Transverse colon (tissue), 4 donors: ENCODE results near the gene CYP4F22. TPM values are rescaled to one million over a fixed set of nuclear protein-coding genes. Genes with fewer than 3 reads are reported as not detected.

ENCODE experiments used
- DNase-seq: peaks from one replicate; pipeline ENCODE4 v3.0.0-alpha.2; 2019
- H3K27ac ChIP-seq, 4 donors: fragments of 200-600 bp; sonication (generic); 2 replicates each; pipeline ENCODE4 v1.5.1; 2016 to 2018; ENCODE audit warnings: inconsistent platforms in 4 of 4
- H3K27me3 ChIP-seq: fragments of 200-600 bp; sonication (generic); 2 replicates; pipeline ENCODE4 v1.5.1; 2017; ENCODE audit warnings: inconsistent platforms
- H3K36me3 ChIP-seq, 4 donors: fragments of 200-600 bp; sonication (generic); 2 replicates each; pipeline ENCODE4 v1.5.1; 2017 to 2019; ENCODE audit warnings: inconsistent platforms in 4 of 4
- H3K4me1 ChIP-seq, 4 donors: fragments of 200-600 bp; sonication (generic); 2 replicates each; pipeline ENCODE4 v1.5.1; 2017 to 2020; ENCODE audit warnings: inconsistent platforms in 4 of 4
- H3K4me3 ChIP-seq, 4 donors: fragments of 200-600 bp; sonication (generic); 1 replicate in 1 of 4; 2 replicates in 3 of 4; pipeline versions ENCODE4 v1.5.1 to v1.6.1; 2017 to 2019; ENCODE audit warnings: inconsistent platforms in 4 of 4
- H3K9me3 ChIP-seq, 2 donors: fragments of 200-600 bp; sonication (generic); 2 replicates each; pipeline ENCODE4 v1.5.1; 2017 to 2019; ENCODE audit warnings: inconsistent platforms in 2 of 2
- CTCF ChIP-seq, 5 experiments: fragments of 200-600 bp in 3 of 5; fragments of 450-650 bp in 2 of 5; sonication (generic) in 3 of 5; IDR thresholded peaks; 1 replicate in 2 of 5; 2 replicates in 3 of 5; pipeline ENCODE4 v1.5.1; 2016 to 2017; ENCODE audit warnings: antibody characterized with exemption in 5 of 5, inconsistent platforms in 3 of 5, mild to moderate bottlenecking in 2 of 5, moderate library complexity in 1 of 5
- EP300 ChIP-seq: sonication (generic); formaldehyde crosslinking; IDR thresholded peaks from one replicate; pipeline ENCODE4 v1.6.1; 2017; ENCODE audit warnings: antibody characterized with exemption, low read depth
- POLR2A ChIP-seq: fragments of 450-650 bp; IDR thresholded peaks from one replicate; pipeline ENCODE4 v1.6.1; 2016; ENCODE audit warnings: antibody characterized with exemption, mild to moderate bottlenecking, moderate library complexity
- POLR2AphosphoS5 ChIP-seq, 3 donors: sonication (generic); formaldehyde crosslinking; IDR thresholded peaks; one replicate each; pipeline ENCODE4 v1.6.1; 2016; ENCODE audit warnings: antibody characterized with exemption in 3 of 3
- WGBS, 2 donors: methylation state at CpG; one replicate each; pipeline ENCODE4 v1.1.5; 2018; ENCODE audit warnings: low coverage in 1 of 2; 5-methylcytosine and 5-hydroxymethylcytosine counted together
- in situ Hi-C, 4 donors: fragments of 200-750 bp; cut with MboI; loops; one replicate each; pipeline versions ENCODE4 v1.15.0 to v1.15.1; 2017; ENCODE audit warnings: low sequenced_read_pairs in 3 of 4, low pct_ligation_motif_present in 1 of 4, low pct_unique_long_range_greater_than_20kb in 1 of 4
- intact Hi-C: fragments of 100-400 bp; cut with DNase I; formaldehyde crosslinking; loops from one replicate; pipeline ENCODE4 v1.15.1; 2023; ENCODE audit warnings: low total_unique reads
- total RNA-seq, 4 donors: library from RNA; depleted of rRNA; stranded (reverse); fragments of >200 nt; gene quantifications; one replicate each; pipeline ENCODE4 v1.1.0, GENCODE V29; 2016

The CYP4F22 gene
- total RNA-seq, 4 donors from 2014 or later: not detected

- H3K36me3 ChIP-seq: no peaks in the 10 kb centered on the region
- intact Hi-C loops: no loop called here
- no peaks in the 10 kb centered on the region for H3K4me1 ChIP-seq
- H3K27ac ChIP-seq: no peak overlapping the region
- no peaks in the 10 kb centered on the region for H3K9me3 ChIP-seq
- TF ChIP-seq CTCF (IDR thresholded peaks at IDR 0.05): no peak
- TF ChIP-seq POLR2A: no peak
- no peak for TF ChIP-seq POLR2AphosphoS5 (IDR thresholded peaks at IDR 0.05)
- no peak for TF ChIP-seq EP300
- no peak overlapping the region for H3K4me3 ChIP-seq
- no peaks in the 10 kb centered on the region for H3K27me3 ChIP-seq
- in situ Hi-C loops: no loop called here
- DNase-seq: no peak
- 53 to 56% methylated on average over 2 to 6 of the region's 6 CpGs for WGBS, 2 donors
These were observed 26.9 kb downstream of the CYP4F22 start for GRCh38 chr19:15534957-15535864.

GRCh38 chr19:15536350-15536749 is 28.0 kb downstream of the CYP4F22 start:
- H3K27me3 ChIP-seq: no peaks in the 10 kb centered on the region
- in situ Hi-C loops (no loop called here), intact Hi-C loops (no loop called here)
- no peak overlapping the region for H3K27ac ChIP-seq
- no peak for DNase-seq
- no peak overlapping the region for H3K4me3 ChIP-seq
- H3K36me3 ChIP-seq: no peaks in the 10 kb centered on the region
- no peak for TF ChIP-seq POLR2A
- no peak for TF ChIP-seq CTCF (IDR thresholded peaks at IDR 0.05)
- no peak for TF ChIP-seq POLR2AphosphoS5 (IDR thresholded peaks at IDR 0.05)
- TF ChIP-seq EP300: no peak
- H3K4me1 ChIP-seq: no peaks in the 10 kb centered on the region
- 46 to 70% methylated on average over 4 of the region's 4 CpGs for WGBS, 2 donors
- no peaks in the 10 kb centered on the region for H3K9me3 ChIP-seq

GRCh38 chr19:15538774-15539173 is 30.4 kb downstream of the CYP4F22 start:
- Histone ChIP-seq H3K4me1 (no peaks in the 10 kb centered on the region), H3K27ac (no peak overlapping the region), H3K27me3 (no peaks in the 10 kb centered on the region), H3K4me3 (no peak overlapping the region), H3K9me3 (no peaks in the 10 kb centered on the region), H3K36me3 (no peaks in the 10 kb centered on the region)
- in situ Hi-C loops (no loop called here), intact Hi-C loops (no loop called here)
- DNase-seq: no peak
- TF ChIP-seq EP300 (no peak), CTCF (IDR thresholded peaks at IDR 0.05) (no peak), POLR2AphosphoS5 (IDR thresholded peaks at IDR 0.05) (no peak), POLR2A (no peak)
- WGBS, 2 donors: 31 to 40% methylated on average over 1 of the region's 1 CpG

GRCh38 chr19:15539638-15540037 is 31.3 kb downstream of the CYP4F22 start:
- intact Hi-C loops: no loop called here
- Histone ChIP-seq H3K9me3 (no peaks in the 10 kb centered on the region), H3K4me1 (no peaks in the 10 kb centered on the region), H3K27ac (no peak overlapping the region), H3K4me3 (no peak overlapping the region), H3K36me3 (no peaks in the 10 kb centered on the region), H3K27me3 (no peaks in the 10 kb centered on the region)
- TF ChIP-seq POLR2A: no peak
- no peak for DNase-seq
- in situ Hi-C loops: no loop called here
